Lung (tissue), 12 donors: Measurements from ENCODE around the gene CD276. TPM values are rescaled to one million over a fixed set of nuclear protein-coding genes. Genes with fewer than 3 reads are reported as not detected.

Source experiments
- ATAC-seq: fragments of 200-7000 bp; cut with Tn5 transposase; one replicate; pipeline ENCODE4 v1.9.1; 2020; ENCODE audit warnings: moderate number of reproducible peaks; ENCODE audit not compliant: insufficient read depth, low FRiP score
- DNase-seq, 3 donors: peaks; one replicate each; pipeline ENCODE4 v3.0.0-alpha.2; 2013 to 2017
- H3K27ac ChIP-seq, 2 donors: one replicate each; pipeline ENCODE4 v1.5.1; 2013; ENCODE audit warnings: mild to moderate bottlenecking in 2 of 2, moderate library complexity in 2 of 2, control low read depth in 1 of 2, inconsistent platforms in 1 of 2, low read depth in 1 of 2, low read length in 1 of 2
- H3K27me3 ChIP-seq, 3 donors: one replicate each; pipeline ENCODE4 v1.5.1; 2013; ENCODE audit warnings: low read length in 2 of 3; ENCODE audit not compliant: control insufficient read depth in 3 of 3, insufficient read depth in 3 of 3
- H3K36me3 ChIP-seq, 4 donors: one replicate each; pipeline ENCODE4 v1.5.1; 2013; ENCODE audit warnings: low read length in 4 of 4, mild to moderate bottlenecking in 1 of 4, moderate library complexity in 1 of 4; ENCODE audit not compliant: control insufficient read depth in 4 of 4, insufficient read depth in 4 of 4
- H3K4me1 ChIP-seq, 5 donors: one replicate each; pipeline ENCODE4 v1.5.1; 2013; ENCODE audit warnings: low read length in 5 of 5, mild to moderate bottlenecking in 2 of 5, moderate library complexity in 1 of 5; ENCODE audit not compliant: control insufficient read depth in 5 of 5, insufficient read depth in 5 of 5
- H3K4me3 ChIP-seq: one replicate; pipeline ENCODE4 v1.5.1; 2013; ENCODE audit warnings: mild to moderate bottlenecking, control low read depth, moderate library complexity
- H3K9ac ChIP-seq, 2 donors: one replicate each; pipeline ENCODE4 v1.5.1; 2013; ENCODE audit warnings: low read length in 2 of 2, control low read depth in 1 of 2; ENCODE audit not compliant: insufficient read depth in 1 of 2
- H3K9me3 ChIP-seq, 4 donors: one replicate each; pipeline ENCODE4 v1.5.1; 2013; ENCODE audit warnings: low read length in 3 of 4, mild to moderate bottlenecking in 1 of 4, moderate library complexity in 1 of 4; ENCODE audit not compliant: control insufficient read depth in 4 of 4, insufficient read depth in 3 of 4
- WGBS, 2 donors: extraction: QIAGEN DNeasy Blood & Tissue Kit; methylation state at CpG; one replicate each; pipeline ENCODE4 v1.1.7; 2013; 5-methylcytosine and 5-hydroxymethylcytosine counted together
- polyA plus RNA-seq, 2 donors: library from polyadenylated mRNA; stranded (reverse); fragments of 200-250 nt; gene quantifications; one replicate each; pipeline ENCODE4 v1.2.1, GENCODE V29; 2013
- total RNA-seq, 2 donors: library from RNA; depleted of rRNA in 1 of 2; stranded (reverse); fragments of >200 nt in 1 of 2; gene quantifications; one replicate each; pipeline ENCODE4 v1.2.1, GENCODE V29; 2014 to 2021
- TF ChIP-seq, protein P1 (sequence below): IDR thresholded peaks from 2 replicates; pipeline ENCODE4 v1.5.1; 2012; ENCODE audit warnings: mild to moderate bottlenecking; ENCODE audit errors: control extremely low read depth, extremely low read depth
- donor health status: control.
- donor health status: control.
- donor health status: Bipolar disorder and iron deficiency.
- donor health status: healthy.
- donor health status: DM: yes; HTN: yes; CAD: no.

Gene CD276
- total and polyA plus RNA-seq, 4 donors = 33.8 to 71.1 (median 37.1) TPM

DNA sequence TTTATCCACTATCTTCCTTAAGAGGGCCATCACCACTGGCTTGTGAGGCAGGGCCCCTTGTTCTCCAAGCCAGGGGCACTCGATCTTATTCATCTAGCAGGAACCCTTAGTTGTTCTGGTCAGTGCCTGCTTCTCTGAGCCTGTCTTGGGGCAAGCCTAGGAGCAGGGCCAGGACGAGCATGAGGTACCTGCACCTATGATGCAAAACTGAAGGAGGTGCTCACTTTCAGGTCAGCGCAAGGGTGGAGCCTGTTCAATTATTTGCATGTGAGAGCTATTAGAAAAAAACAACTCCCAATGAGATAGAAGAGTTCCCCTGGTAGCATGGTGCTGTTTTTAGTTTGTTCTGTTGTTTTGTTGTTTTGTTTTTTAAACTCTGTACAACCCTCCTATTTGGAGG lies 5.0 kb upstream of the CD276 start:
- no peaks in the 10 kb centered on the region for H3K36me3 ChIP-seq
- H3K9ac ChIP-seq = no peak overlapping the region
- TF ChIP-seq, protein P1, sequence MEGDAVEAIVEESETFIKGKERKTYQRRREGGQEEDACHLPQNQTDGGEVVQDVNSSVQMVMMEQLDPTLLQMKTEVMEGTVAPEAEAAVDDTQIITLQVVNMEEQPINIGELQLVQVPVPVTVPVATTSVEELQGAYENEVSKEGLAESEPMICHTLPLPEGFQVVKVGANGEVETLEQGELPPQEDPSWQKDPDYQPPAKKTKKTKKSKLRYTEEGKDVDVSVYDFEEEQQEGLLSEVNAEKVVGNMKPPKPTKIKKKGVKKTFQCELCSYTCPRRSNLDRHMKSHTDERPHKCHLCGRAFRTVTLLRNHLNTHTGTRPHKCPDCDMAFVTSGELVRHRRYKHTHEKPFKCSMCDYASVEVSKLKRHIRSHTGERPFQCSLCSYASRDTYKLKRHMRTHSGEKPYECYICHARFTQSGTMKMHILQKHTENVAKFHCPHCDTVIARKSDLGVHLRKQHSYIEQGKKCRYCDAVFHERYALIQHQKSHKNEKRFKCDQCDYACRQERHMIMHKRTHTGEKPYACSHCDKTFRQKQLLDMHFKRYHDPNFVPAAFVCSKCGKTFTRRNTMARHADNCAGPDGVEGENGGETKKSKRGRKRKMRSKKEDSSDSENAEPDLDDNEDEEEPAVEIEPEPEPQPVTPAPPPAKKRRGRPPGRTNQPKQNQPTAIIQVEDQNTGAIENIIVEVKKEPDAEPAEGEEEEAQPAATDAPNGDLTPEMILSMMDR = no peak
- ATAC-seq (no peak), DNase-seq (no peak)
- peaks cover 0 to 5% (median 0%) of the 10 kb centered on the region in 5 donors for H3K4me1 ChIP-seq
- 86 to 88% methylated on average over 3 of the region's 3 CpGs for WGBS, 2 donors
- no peak overlapping the region for H3K27ac ChIP-seq
- H3K27me3 ChIP-seq = no peaks in the 10 kb centered on the region
- no peaks in the 10 kb centered on the region for H3K9me3 ChIP-seq
- H3K4me3 ChIP-seq = no peak overlapping the region

DNA sequence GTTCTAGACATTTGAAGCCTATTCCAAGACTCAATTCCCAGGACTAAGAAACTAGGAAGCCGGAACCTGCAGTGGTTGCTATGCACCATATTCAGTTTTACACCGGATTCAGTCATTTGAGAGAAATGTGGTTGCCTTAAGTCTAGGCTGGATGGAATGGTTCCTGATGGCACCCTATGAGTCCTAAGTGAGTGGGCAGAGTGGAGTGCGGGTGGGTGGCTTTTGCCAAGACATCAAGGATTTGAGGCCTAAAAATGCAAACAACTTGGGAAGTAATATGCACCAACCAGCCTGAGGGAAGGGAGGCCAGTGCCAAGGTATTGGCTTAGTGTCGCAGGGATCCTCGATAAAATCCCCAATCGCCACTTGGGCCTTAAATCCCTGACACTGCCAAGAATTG lies 4.2 kb upstream of the CD276 start:
- Histone ChIP-seq H3K27ac (no peak overlapping the region), H3K9ac (no peak overlapping the region), H3K36me3 (no peaks in the 10 kb centered on the region), H3K4me1 (peaks cover 0 to 5% (median 0%) of the 10 kb centered on the region in 5 donors), H3K9me3 (no peaks in the 10 kb centered on the region), H3K4me3 (no peak overlapping the region), H3K27me3 (no peaks in the 10 kb centered on the region)
- TF ChIP-seq, protein P1 = no peak
- 94 to 98% methylated on average over 6 of the region's 6 CpGs for WGBS, 2 donors
- ATAC-seq (no peak), DNase-seq (no peak)

DNA sequence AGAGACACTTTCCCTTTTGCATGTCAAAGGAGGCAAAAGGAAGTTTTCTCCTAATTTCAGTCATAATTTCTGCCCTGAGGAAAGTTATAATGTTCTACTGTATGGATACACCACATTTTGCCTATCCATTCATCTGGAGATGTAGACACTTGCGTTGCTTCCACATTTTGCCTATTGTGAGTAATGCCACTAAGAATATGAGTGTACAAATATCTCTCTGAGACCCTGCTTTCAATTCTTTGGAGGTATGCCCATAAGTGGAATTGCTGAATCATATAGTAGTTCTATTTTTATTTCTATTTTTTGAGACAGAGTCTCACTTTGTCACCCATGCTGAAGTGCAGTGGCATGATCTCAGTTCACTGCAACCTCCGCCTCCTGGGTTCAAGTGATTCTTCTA lies 3.6 kb upstream of the CD276 start:
- WGBS, 2 donors = 80 to 90% methylated on average over 2 of the region's 2 CpGs
- TF ChIP-seq, protein P1 = no peak
- H3K36me3 ChIP-seq = no peaks in the 10 kb centered on the region
- no peaks in the 10 kb centered on the region for H3K27me3 ChIP-seq
- H3K4me1 ChIP-seq = peaks cover 0 to 10% (median under 1%) of the 10 kb centered on the region in 5 donors
- DNase-seq (no peak), ATAC-seq (no peak)
- no peak overlapping the region for H3K27ac ChIP-seq
- no peak overlapping the region for H3K4me3 ChIP-seq
- H3K9me3 ChIP-seq = no peaks in the 10 kb centered on the region
- H3K9ac ChIP-seq = no peak overlapping the region

DNA sequence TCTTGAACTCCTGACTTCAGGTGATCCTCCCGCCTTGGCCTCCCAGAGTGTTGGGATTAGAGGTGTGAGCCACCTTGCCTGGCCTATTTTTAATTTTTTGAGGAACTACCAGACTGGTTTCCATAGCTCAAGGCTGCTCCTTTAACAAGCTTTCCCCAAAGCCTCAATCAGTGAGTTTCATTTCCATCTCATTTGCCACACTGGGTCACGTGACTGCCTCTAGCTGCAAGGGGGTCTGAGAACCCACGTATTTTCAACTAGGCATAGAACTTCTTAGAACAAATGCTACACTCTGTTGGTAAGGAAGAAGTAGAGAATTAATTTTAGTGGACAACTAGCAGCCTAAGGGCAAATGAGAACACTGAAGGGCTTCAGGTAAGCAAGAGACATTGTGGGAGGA lies 3.1 kb upstream of the CD276 start:
- H3K4me3 ChIP-seq = no peak overlapping the region
- H3K9me3 ChIP-seq = no peaks in the 10 kb centered on the region
- TF ChIP-seq, protein P1 = no peak
- peaks cover 1 to 15% (median 6%) of the 10 kb centered on the region in 5 donors for H3K4me1 ChIP-seq
- H3K27ac ChIP-seq = no peak overlapping the region
- no peaks in the 10 kb centered on the region for H3K36me3 ChIP-seq
- 58 to 66% methylated on average over 3 of the region's 3 CpGs for WGBS, 2 donors
- H3K9ac ChIP-seq = no peak overlapping the region
- no peak for DNase-seq
- no peak for ATAC-seq
- H3K27me3 ChIP-seq = no peaks in the 10 kb centered on the region
